ENCODE data around the gene KCNN4.

The KCNN4 gene

GRCh38 chr19:43724896-43725295 lies 55.9 kb downstream of the KCNN4 start:
- no peak for DNase-seq (ENCODE audit: low read depth)
- Histone ChIP-seq H3K27me3 (replicated peaks; ENCODE audit: control insufficient read depth, insufficient read depth, low read length) (no peaks in the 10 kb centered on the region), H3K36me3 (ENCODE audit: control insufficient read depth, insufficient read depth, low read length, severe bottlenecking) (peaks cover 22% of the 10 kb centered on the region), H3K9ac (ENCODE audit: low read length) (no peak overlapping the region), H3K4me1 (ENCODE audit: control insufficient read depth, insufficient read depth, low read length) (peaks cover 6% of the 10 kb centered on the region), H3K9me3 (ENCODE audit: control insufficient read depth, low read length) (no peaks in the 10 kb centered on the region), H3K4me3 (ENCODE audit: low read length) (no peak overlapping the region)

DNA sequence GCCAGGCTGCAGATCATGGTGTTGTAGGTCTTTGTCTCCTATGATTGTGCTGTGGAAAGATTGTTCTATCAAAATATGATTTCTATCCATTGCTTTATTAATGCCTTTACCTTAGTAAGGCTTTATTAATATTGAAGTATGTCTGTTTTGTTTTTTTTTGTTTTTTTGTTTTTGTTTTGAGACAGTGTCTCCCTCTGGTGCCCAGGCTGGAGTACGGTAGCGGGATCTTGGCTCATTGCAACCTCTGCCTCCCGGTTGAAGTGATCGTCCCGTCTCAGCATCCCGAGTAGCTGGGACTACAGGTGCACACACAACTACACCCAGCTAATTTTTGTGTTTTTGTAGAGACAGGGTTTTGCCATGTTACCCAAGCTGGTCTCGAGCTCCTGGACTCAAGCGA lies 57.2 kb downstream of the KCNN4 start:
- Histone ChIP-seq H3K36me3 (ENCODE audit: control insufficient read depth, insufficient read depth, low read length, severe bottlenecking) (peaks cover 9% of the 10 kb centered on the region), H3K9me3 (ENCODE audit: control insufficient read depth, low read length) (no peaks in the 10 kb centered on the region), H3K4me3 (ENCODE audit: low read length) (no peak overlapping the region), H3K4me1 (ENCODE audit: control insufficient read depth, insufficient read depth, low read length) (peaks cover 6% of the 10 kb centered on the region), H3K9ac (ENCODE audit: low read length) (no peak overlapping the region), H3K27me3 (replicated peaks; ENCODE audit: control insufficient read depth, insufficient read depth, low read length) (no peaks in the 10 kb centered on the region)
- no peak for DNase-seq (ENCODE audit: low read depth)

GRCh38 chr19:43721469-43722048 lies 59.2 kb downstream of the KCNN4 start:
- H3K4me3 ChIP-seq (ENCODE audit: low read length): no peak overlapping the region
- no peaks in the 10 kb centered on the region for H3K9me3 ChIP-seq (ENCODE audit: control insufficient read depth, low read length)
- H3K4me1 ChIP-seq (ENCODE audit: control insufficient read depth, insufficient read depth, low read length): no peaks in the 10 kb centered on the region
- peaks cover 2% of the 10 kb centered on the region for H3K27me3 ChIP-seq (replicated peaks; ENCODE audit: control insufficient read depth, insufficient read depth, low read length)
- no peak overlapping the region for H3K9ac ChIP-seq (ENCODE audit: low read length)
- no peak for DNase-seq (ENCODE audit: low read depth)
- H3K36me3 ChIP-seq (ENCODE audit: control insufficient read depth, insufficient read depth, low read length, severe bottlenecking): no peaks in the 10 kb centered on the region

DNA sequence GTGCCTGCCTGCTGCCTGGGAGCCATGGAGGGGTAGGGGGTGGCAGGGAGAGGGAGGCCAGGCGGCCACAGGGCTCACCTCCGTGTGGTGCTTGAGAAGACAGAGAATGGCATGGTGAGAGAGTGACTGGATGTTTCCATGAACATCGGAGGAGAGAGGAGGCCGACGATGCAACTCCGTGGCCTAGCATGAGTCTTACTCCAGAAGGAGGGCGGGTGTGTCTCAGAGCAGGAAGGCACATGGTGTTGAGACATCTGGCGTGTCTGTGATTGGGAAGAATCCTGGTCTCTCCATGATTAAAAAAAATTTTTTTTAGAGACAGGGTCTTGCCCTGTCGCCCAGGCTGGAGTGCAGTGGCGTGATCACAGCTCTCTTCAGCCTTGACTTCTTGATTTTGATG lies 59.8 kb downstream of the KCNN4 start:
- Histone ChIP-seq H3K9ac (ENCODE audit: low read length) (no peak overlapping the region), H3K4me1 (ENCODE audit: control insufficient read depth, insufficient read depth, low read length) (no peaks in the 10 kb centered on the region), H3K36me3 (ENCODE audit: control insufficient read depth, insufficient read depth, low read length, severe bottlenecking) (no peaks in the 10 kb centered on the region), H3K9me3 (ENCODE audit: control insufficient read depth, low read length) (no peaks in the 10 kb centered on the region), H3K27me3 (replicated peaks; ENCODE audit: control insufficient read depth, insufficient read depth, low read length) (peaks cover 2% of the 10 kb centered on the region), H3K4me3 (ENCODE audit: low read length) (no peak overlapping the region)
- DNase-seq (ENCODE audit: low read depth): no peak

DNA sequence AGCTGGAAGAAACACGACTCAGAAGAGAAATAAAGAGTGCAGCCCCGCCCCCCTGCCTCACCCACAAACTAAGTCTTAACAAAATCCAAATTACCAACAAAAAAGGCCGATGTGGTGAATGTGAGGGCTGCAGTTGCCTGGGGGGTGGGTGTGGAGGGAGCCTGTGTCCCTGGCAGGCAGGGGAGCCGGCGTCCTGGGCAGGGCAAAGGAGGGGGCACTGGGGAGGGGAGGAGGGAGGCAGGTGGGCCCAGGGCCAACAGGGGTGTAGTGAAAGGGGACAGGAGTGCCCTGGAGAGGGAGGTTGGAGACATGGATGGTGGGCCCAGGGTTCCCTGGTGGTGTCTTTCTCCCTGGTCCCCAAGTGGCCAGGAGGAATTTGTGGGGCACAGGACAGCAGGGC lies 60.9 kb downstream of the KCNN4 start:
- no peaks in the 10 kb centered on the region for H3K9me3 ChIP-seq (ENCODE audit: control insufficient read depth, low read length)
- no peak for DNase-seq (ENCODE audit: low read depth)
- H3K4me3 ChIP-seq (ENCODE audit: low read length): no peak overlapping the region
- peaks cover 2% of the 10 kb centered on the region for H3K27me3 ChIP-seq (replicated peaks; ENCODE audit: control insufficient read depth, insufficient read depth, low read length)
- H3K4me1 ChIP-seq (ENCODE audit: control insufficient read depth, insufficient read depth, low read length): no peaks in the 10 kb centered on the region
- no peak overlapping the region for H3K9ac ChIP-seq (ENCODE audit: low read length)
- no peaks in the 10 kb centered on the region for H3K36me3 ChIP-seq (ENCODE audit: control insufficient read depth, insufficient read depth, low read length, severe bottlenecking)

DNA sequence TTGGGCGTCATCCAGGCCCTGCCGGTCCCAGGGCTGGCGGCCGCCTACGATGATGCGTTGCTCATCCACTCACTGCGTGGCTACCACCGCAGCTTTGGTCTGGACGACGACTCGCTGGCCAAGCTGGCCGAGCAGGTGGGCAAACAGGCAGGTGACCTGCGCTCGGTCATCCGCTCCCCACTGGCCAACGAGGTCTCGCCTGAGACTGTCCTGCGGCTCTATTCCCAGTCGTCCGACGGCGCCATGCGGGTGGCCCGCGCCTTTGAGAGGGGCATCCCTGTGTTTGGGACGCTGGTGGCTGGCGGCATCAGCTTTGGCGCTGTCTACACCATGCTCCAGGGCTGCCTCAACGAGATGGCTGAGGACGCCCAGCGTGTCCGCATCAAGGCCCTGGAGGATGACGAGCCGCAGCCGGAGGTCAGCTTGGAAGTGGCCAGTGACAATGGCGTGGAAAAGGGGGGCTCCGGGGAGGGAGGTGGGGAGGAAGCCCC lies 61.4 kb downstream of the KCNN4 start:
- Histone ChIP-seq H3K27me3 (replicated peaks; ENCODE audit: control insufficient read depth, insufficient read depth, low read length) (peaks cover 2% of the 10 kb centered on the region), H3K36me3 (ENCODE audit: control insufficient read depth, insufficient read depth, low read length, severe bottlenecking) (no peaks in the 10 kb centered on the region), H3K4me3 (ENCODE audit: low read length) (no peak overlapping the region), H3K4me1 (ENCODE audit: control insufficient read depth, insufficient read depth, low read length) (no peaks in the 10 kb centered on the region), H3K9ac (ENCODE audit: low read length) (no peak overlapping the region), H3K9me3 (ENCODE audit: control insufficient read depth, low read length) (no peaks in the 10 kb centered on the region)
- no peak for DNase-seq (ENCODE audit: low read depth)

DNA sequence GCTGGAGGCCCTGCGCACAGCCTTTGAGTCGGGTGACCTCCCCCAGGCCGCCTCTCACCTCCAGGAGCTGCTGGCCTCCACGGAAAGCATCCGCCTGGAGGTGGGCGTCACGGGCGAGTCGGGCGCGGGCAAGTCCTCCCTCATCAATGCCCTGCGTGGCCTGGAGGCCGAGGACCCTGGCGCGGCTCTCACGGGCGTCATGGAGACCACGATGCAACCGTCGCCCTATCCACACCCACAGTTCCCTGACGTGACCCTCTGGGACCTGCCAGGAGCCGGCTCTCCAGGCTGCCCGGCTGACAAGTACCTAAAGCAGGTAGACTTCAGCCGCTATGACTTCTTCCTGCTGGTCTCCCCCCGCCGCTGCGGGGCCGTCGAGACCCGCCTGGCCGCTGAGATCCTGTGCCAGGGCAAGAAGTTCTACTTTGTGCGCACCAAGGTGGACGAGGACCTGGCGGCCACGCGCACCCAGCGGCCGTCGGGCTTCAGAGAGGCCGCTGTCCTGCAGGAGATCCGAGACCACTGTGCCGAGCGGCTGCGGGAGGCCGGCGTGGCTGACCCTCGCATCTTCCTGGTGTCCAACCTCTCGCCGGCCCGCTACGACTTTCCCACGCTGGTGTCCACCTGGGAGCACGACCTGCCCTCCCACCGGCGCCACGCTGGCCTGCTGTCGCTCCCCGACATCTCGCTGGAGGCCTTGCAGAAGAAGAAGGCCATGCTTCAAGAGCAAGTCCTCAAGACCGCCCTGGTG lies 62.0 kb downstream of the KCNN4 start:
- DNase-seq (ENCODE audit: low read depth): no peak
- Histone ChIP-seq H3K9me3 (ENCODE audit: control insufficient read depth, low read length) (no peaks in the 10 kb centered on the region), H3K27me3 (replicated peaks; ENCODE audit: control insufficient read depth, insufficient read depth, low read length) (peaks cover 2% of the 10 kb centered on the region), H3K4me1 (ENCODE audit: control insufficient read depth, insufficient read depth, low read length) (no peaks in the 10 kb centered on the region), H3K9ac (ENCODE audit: low read length) (no peak overlapping the region), H3K4me3 (ENCODE audit: low read length) (no peak overlapping the region), H3K36me3 (ENCODE audit: control insufficient read depth, insufficient read depth, low read length, severe bottlenecking) (no peaks in the 10 kb centered on the region)

Data from adipocyte (in vitro differentiated cells).